NCI-H2196 (cell line): ENCODE measurements around the gene HK2.

Experiments used
- DNase-seq: peaks from one replicate; lab custom pipeline; 2025; ENCODE audit not compliant: unreplicated experiment; lab: John Stamatoyannopoulos, UW

Gene HK2

DNA sequence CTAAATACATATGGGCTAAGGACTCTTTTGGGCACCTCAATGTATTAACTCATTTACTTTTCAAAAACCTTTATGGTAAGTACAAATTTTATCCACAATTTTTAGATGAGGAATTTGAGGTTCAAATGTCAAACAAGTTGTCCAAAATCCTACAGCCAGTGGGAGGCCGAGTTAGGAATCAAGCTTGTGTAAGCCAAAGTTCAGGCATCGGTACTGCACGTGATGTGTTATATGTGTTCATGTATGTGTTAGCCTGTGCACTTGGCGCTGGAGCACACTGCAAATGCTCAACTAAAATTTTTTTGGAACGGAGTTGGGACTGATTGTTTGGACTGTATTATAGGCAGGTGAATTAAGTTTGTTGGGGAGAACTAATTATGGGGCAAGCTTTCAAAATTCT is 22.7 kb downstream of the HK2 start:
- DNase-seq = no peak

DNA sequence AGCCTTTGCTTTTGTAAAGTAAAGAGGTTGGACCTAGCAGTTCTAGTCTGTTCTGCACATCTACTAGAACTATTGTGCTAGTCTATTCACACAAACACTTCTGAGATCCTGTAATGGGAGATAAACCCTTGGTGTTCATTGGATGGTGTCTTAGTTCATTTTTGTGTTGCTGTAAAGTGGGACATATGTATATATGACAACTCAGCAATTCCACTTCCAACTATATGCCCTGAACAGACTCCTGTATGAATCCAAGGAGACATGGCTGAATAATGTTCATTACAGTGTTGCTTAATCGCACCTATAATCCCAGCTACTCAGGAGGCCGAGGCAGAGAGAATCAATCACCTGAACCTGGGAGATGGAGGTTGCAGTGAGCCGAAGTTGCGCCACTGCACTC is 23.3 kb downstream of the HK2 start:
- no peak for DNase-seq

DNA sequence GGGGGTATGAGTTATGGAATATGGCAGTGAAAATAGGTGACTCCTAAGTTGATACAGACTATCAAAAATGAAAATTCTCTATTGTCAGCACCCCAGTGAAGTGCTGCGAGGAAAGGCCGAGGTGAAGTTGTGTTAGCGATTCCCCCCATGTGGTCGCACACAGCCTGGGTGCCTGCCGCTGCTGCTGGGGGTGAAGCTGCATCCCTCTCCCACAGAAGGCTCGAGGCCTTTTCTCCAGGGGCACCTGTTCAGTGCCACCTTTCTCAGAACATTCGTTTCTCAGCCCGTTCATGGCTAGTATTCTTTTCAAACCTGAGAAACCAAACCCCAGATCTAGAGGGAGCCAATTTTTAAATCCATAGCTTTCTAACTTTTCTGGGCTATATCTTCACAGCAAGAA is 23.8 kb downstream of the HK2 start:
- no peak for DNase-seq

DNA sequence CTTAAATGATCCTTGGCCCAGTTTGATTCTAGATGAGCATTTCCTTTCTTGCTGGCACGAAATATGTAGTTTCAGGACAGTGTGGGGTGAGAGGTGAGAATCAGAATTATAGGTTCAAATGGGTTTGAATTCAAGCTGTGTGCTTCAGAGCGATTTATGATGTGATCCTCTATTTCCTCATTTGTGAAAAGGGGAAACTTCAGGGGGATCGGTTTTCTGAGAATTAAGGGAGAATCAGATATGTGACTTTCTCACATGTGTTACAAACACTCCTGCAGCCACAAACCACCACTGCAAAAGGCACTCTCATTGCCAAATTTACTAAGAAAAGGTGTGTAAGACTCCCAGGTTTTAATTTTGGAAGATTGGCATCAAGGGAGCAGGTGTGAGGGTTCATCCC is 24.4 kb downstream of the HK2 start:
- DNase-seq = no peak

DNA sequence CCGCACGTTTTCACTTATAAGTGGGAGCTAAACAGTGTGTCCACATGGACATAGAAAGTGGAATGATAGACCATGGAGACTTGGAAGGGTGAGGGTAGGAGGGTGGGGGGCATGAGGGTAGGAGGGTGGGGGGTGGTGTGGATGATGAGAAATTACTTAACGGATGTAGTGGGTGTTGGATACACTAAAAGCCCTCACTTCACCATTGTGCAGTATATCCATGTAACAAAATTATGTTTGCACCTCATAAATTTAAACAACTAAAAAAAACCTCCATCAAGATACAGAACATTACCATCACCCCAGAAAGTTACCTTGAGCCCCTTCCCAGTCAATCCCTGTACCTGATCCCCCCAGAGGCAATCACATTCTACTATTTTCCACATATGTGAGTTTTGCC is 26.2 kb downstream of the HK2 start:
- DNase-seq = no peak

DNA sequence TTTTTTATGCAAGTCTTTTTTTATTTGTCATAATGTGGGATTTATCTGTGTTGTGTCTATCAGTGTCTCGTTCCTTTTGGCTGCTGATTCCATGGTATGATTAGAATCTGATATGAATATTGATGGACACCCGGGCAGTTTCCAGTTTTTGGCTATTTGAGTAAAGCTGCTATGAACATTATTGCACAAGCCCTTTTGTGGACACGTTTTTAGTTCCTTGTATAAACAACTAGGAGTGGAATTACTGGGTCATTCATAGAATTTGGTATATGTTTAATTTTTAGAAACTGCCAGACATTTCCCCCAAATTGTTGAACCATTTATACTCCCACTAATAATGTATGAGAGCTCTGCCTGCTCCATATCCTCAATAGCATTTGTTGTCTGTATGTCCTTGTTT is 26.6 kb downstream of the HK2 start:
- DNase-seq = no peak

DNA sequence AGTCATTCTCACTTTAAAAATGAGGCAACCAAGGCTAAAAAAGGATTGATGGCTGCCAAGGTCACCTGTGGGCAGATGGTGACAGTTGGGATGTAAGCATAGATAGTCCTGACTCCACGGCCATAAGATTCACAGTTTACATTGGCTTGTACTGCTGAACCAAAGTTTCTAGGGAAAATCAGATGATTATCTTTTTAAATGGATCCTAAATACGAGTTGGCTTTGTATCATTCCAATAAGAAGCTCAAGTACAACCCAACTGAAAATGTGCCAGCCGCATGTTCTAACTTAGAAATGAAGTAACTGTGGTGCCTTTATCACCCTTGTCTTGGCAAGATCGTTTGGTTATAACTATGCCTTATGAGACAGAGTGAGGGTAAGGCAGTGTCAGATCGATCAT is 27.6 kb downstream of the HK2 start:
- no peak for DNase-seq

DNA sequence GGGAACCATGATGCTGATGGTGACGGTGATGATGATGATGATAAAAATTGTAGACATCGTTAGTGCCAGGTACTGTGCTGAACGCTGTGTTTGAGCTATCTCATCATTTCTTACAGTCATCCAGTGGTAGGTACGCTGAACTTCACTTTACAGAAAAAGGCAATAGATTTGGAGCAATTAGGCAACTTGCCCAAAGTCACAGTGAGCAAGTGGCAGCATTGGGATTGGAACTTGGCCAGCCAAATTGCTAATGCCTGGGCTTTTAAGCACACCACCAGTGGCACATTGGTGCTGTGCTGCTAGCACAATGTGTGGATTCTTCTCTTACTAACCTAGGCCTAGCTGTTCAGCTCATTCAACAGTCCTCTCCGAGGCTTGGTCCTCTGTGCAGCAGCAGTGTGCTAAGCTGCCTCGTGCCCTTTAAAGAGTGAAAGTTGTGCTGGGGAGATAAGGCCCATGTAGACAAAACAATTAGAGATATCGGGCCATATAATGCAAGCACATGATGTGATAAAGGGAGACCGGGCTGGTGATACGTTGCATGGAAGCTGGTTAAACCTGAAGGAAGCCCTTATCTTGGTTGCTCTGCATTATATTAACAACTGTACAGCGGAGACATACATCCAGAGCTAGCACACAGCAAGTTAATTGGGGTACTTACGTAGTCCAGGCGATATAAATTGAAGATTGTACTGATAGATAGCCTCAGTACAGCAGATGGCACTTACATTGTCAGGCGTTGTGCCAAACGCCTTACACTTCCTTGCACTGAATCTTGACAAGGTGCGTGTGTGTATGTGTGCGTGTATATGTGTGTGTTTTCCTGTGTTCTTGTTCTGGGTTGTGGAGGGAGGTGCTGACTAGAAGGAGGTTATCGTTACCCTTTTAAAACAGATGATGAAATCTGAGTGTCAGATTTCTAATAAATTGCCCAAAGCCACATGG is 28.4 kb downstream of the HK2 start:
- DNase-seq = no peak

DNA sequence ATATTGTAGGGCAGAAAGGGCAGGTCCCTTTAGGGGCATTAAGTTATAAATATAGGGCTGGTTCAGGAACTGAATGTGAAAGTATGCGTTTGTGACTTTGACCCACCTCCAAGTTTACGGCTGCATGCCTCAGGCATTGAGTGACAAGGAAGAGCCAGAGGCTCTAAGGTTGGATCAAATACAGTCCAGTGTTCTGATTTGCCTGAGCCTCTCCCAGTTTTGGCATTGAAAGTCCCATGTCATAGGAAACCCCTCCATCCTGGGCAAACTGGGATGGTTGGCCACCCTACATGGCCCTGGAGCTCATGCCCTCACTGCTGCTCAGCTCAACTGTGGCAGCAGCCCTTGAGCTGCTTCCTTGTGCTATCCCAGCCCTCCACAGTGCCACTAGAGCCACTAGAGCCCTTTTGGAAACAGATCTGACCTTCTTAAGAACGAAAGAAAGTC is 29.9 kb downstream of the HK2 start:
- no peak for DNase-seq

DNA sequence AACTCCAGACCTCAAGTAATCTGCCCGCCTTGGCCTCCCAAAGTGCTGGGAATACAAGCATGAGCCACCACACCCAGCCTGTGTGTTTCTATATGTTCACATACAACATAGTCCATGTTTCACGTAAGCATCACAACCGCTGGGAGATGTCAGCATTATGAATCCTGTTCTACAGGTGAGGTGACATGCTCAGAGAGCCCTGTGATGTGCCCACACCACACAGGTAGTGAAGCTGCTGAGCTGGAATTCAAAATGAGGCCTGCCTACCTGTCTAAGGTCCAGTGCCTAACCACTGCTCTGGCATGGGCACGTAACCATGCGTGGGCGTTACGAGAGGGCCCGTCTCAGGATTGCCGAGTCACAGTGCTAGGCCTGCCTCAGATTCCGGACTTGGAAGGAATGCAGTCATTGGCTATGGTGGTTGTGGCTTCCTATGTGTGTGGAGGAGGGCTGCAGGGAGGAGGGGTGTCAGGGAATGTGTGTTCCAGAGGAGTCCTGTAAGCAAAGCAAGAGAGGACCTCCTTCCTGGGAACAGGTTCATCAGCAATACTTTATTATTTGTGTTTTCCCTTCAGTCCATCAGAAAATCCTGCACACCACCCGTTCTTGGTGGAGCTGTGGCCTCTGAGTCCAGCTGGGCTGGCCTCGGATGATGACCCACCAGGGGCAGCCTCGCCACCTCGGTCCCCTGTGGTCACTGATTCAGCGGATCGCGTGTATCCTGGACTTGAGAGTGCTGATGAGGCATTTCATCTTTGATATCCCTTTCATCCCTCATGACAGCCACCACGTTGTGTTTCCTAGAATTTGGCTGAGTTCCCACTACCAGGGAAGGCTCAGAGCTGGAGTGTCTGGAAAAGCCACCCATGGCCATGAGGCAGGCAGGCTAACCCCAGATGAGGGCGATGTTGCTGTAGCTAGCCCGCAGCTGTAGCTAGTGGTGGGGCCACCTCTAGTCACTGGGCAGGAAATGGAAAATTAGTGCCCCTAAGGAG is 31.1 kb downstream of the HK2 start:
- no peak for DNase-seq

DNA sequence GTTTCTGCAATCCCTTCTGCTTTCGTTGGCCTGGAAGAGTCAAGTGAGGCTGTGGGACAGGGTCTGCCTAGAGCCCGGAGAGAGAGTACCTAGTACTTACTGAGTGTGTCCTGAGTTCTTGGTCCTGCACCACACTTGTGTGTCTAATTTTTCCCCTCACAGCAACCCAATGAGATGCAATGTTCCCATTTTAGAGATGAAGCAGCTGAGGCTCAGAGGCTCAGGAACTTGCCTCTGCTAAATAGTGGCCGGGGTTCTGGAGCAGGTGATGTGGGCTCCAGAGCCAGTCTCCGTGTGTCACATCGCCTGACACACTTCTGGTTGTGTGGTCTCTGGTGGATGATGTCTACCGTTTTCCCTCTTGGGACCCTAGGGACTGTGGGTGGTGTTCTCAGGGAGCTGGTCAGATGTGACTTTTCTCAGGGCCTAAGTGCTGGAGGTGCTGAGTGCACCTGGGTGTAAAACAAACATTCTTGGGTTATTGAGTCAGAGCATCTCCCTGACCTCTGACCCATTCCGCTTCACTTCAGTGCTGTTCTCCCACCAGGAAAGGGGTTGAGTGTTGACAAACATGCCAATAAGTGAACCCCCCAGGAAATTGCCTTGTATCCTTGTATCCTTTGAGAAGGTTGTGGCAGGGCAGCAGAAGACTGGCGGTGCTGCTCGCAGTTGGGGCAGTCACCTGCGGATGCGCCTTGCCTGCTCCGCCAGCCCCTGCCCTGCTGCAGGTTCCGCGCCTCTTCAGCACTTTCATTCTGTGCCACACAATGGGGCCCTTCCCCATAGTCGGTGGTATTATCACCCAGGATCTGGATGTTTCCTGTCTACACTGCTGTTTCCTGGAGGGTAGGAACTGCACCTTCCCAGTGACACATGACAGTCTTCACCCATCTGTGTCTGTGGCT is 32.1 kb downstream of the HK2 start:
- DNase-seq = no peak

DNA sequence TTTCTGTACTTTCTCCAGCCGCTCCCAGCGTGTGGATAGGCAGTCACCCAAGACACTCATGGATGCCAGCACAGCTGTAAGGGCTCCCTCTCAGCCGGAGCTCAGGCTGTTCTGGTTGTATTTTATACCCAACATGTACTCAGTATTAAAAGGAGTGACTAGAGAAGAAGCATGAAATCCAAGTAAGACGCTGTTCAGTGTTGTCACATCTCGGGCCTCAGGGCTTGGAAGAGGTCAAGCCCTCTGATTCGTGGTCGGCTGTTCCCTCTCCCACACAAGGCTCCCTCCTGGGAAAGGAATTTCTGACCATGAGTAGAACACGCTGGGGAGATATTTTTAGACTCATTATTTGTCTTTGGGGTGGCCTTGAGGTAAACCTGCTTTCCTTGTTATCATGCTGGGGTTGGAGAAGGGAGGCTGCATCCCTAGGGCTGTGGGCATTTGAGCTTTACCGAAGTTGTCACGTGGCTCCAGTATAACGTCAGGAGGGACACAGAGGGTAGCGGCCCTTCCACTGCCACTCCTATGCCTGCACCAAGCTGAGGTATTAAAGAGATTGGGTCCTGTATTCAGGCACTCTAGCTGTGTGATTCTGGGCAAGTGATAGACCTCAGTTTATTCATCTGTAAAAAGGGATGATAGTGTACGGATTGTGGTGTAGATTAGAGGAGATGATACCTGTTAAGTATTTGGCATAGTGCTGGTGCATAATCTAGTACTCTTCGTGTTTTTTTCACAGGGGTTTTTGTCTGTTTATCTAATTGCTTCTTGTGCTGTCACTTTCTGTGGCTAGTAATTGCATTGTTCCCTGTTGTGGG is 34.1 kb downstream of the HK2 start:
- DNase-seq = no peak

DNA sequence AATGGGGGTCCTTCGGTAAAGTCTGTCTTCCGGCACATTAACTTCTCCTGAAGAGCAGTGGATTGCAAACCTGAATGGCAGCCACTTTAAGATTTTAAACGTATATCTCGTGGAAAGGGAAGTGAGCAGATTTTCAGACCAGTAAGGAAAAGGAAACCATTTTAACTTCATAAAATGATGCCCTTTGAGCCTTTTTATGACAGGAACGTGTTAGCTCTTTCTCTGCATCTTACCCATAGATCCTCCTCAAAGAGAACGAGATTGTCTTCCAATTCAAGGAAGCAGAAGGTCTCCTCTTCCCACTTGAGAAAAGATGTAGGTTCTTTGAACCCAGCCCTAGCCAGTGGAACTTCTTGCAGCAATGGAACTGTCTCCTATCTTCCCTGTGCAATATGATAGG is 35.6 kb downstream of the HK2 start:
- DNase-seq = no peak

DNA sequence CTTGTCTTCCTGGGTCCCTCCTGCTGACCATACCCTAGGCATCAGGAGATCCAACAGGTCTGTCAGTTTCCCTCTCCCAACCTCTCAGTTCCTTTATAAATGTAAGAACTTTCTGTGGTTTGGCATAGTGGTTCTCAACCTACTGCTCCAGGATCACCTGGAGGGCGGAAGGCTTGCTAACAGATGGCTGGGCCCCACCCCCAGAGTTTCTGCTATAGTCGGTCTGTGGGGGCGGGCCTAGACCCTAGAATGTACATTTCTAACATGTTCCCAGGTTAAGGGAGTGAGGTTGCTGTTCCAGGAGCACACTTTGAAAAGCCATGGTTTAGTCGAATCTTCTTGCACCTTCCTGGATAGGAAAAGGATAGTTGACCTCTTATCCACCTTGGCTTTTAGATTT is 37.0 kb downstream of the HK2 start:
- no peak for DNase-seq

DNA sequence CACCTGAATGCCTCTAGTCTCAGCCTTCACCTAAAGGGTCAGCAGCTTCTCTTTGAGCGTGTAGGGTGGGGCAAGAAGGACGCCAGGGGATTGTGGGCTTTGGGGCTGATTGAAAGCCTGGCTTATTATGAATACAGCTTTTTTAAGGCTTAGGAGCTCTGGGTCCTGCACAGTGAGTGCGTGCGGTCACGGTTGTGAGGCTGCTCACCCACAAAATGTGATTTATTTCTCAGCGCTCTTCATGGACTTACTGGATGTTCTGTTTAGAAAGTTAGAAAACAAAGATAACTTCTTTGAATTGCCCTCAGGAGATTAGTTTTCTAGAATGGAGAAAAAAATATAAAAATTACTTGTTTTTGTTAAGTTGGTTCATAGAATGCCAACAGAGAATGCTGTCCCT is 37.5 kb downstream of the HK2 start:
- no peak for DNase-seq

DNA sequence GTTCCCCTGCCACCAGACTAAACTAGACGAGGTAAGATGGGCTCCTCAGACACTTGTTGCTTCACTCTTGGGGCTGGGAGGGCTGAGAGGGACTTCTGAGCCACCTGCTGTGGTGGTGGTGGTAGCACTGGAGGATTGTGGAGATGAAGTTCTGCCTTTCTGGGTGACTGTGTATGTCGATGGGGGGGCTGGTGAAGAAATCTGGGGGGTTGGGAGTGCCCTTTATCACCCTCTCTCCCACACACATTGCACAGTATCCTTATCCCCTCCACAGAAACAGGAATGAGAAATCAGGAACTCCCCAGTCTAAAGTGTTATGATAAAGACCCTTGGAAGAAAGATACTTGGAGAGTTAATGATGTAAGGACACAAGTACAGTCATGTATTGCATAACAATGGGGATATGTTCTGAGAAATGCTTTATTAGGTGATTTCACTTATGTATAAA is 38.5 kb downstream of the HK2 start:
- no peak for DNase-seq

DNA sequence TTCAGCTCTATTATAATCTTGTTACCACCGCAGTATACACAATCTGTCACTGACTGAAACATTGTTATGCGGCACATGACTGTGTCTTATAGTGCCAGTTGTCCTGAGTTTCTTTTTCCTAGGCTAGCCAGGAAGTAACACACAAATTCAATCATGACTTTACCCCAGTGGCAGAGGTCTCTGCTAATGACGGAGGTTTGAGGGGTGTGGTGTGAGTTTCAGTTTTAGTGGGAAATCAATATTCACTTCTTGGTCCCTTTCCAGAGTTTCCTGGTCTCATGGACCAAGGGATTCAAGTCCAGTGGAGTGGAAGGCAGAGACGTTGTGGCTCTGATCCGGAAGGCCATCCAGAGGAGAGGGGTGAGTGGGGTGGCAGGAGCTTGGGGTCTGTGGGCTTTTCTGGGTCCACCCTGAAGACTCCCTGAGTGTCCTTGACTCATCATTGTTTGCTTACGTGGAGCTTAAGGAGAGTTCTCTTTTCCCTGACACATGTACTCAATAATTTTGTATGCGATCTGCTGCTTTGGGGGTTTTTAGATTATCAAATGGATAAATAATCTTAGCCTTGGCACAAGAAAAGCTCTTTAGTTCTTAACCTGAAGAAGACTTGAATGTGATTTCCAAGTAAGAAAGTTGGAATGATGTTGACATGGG is 39.2 kb downstream of the HK2 start:
- no peak for DNase-seq

DNA sequence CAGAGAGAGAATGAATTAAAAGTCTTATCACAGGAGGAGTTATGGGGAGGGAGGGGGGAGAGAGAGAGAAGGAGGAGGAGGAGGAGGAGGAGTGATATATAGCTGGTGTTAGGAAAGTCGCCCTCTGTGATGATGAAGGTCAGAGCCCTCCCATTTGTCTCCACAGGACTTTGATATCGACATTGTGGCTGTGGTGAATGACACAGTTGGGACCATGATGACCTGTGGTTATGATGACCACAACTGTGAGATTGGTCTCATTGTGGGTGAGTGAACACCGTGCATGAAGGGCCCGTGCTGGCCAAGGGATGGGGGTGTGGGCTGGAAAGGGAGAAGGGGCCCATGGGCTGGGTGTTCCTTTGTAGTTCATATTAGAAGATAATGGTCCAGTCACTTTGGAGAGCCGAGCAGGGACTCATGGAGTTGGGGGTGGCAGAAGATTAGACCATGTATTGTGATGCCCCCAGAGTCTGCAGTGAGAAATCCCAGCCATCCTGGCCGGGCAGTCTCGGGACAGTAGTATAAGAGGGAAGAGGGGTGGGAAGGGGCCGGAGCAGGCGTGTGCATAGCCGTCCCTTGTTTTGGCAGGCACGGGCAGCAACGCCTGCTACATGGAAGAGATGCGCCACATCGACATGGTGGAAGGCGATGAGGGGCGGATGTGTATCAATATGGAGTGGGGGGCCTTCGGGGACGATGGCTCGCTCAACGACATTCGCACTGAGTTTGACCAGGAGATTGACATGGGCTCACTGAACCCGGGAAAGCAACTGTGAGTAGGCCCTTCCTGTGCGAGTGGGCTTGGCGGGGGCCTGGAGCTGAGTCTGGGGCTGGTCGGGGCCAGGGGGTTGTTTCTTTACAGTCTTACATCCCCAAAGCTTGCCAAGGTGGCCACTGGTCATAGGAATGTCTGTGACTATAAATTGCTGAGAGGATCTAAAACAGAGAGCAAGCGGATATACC is 40.0 kb downstream of the HK2 start:
- DNase-seq = no peak
